ENCODE data around the gene ID3.
A peak's percentile ranks its signal among the peaks of the same experiment; 100 is the strongest.

ID3 gene

DNA sequence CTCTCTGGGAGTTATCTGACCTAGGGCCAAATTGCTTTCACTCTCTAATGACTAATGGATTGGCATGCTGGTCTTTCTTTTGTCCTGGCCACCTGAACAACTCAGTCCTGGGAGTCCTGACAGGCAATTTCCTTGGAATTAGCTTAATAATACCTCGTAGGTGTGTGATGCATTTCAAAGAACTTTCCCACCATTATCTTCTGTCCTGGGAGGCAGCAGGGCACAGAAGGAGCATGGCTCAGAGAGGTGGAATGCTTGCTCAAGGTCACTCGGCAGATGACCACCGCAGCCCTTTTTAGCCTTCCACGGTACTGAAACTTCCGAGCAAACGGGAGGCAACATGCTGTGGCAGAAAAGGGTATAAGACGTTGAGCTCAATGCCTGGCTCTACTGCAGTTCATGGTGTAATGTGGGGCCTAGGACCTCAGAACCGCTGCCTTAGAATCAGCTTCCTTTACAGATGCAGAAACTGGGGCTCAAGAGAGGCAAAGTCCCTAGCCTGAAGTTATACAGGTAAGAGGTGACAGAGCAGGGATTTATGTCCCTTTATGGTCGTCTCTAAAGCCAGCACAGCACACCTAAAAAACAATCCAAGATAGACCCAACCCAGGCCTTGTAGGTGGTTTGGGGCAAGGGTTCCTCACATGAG lies 3.2 kb downstream of the ID3 start:
- TF ChIP-seq REPIN1 (tag by site-specific recombination; IDR thresholded peaks at IDR 0.05; ENCODE audit: low read depth) (no peak), WT1 (tag by site-specific recombination; IDR thresholded peaks at IDR 0.05) (no peak), ZNF600 (tag by site-specific recombination; IDR thresholded peaks at IDR 0.05) (0 out of 2 replicates have a peak, but pooled peaks have one; percentile 11), GLIS1 (tag by site-specific recombination; IDR thresholded peaks at IDR 0.05) (no peak), PRDM1 (tag by site-specific recombination; IDR thresholded peaks at IDR 0.05) (peak; percentile 54), BCL11B (tag by site-specific recombination; IDR thresholded peaks at IDR 0.05; ENCODE audit: low read depth) (no peak), TRIM28 (IDR thresholded peaks at IDR 0.05; ENCODE audit: borderline replicate concordance, low read length) (no peak)
- ChIA-PET POLR2A (interaction anchor here (1.0 to 7.0 kb wide), 8 partner anchors 8 to 81 kb away, joined by 3 to 60 read pairs (median 6); no protein-coding TSS in a partner anchor), CTCF (interaction anchor here (0.5 to 18.2 kb wide), 8 partner anchors 15 to 434 kb away, joined by 3 to 506 read pairs (median 3); no protein-coding TSS in a partner anchor)
- Histone ChIP-seq H3K27ac (ENCODE audit: extremely low read depth, low read depth, low read length) (peak overlapping the region; percentile 77), H3K4me3 (ENCODE audit: low read depth, low read length) (peak overlapping the region; percentile 9), H3K4me1 (ENCODE audit: control insufficient read depth, insufficient read depth, low read length) (peaks cover 29% of the 10 kb centered on the region), H3K9me3 (ENCODE audit: control insufficient read depth, insufficient read depth, low read depth, low read length) (no peaks in the 10 kb centered on the region), H3K36me3 (ENCODE audit: control insufficient read depth in 2 of 2, insufficient read depth in 1 of 2, low read length in 2 of 2) (peaks cover 0 to 27% of the 10 kb centered on the region in 2 experiments; a peak in 1 of 3 replicates)

DNA sequence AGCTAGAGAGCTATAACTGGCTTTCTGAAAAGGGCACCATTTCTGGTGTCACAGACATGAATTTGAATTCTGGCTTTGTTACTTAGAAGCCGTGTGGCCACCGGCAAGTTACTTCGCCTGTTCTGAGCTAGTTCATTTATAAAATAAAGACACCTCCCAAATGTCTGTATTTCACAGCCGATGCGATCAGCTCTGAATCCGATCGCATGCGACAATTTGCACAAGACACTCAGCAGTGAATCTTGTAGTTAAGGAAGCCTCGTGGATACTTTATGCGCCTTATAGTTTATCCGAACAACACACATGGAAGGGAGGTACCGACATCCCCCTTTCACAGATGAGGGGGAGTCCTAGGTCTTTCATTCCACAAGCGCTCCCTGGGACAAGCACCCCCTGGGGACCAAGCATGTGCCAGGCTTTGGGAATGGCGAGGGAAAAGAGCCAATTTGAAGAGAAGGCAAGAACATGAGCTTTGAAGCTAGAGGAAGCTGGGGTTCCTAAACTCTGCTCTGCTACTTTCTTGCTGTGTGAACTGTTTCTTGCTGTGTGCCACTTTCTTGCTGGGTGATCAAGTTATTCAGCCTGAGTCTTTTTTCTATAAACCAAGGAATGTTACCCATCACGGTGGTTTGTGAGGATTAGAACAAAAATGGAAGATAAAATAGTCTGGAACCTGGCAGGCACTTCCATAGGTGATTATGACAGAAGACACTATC lies 3.9 kb downstream of the ID3 start:
- POLR2A ChIA-PET: interaction anchor here (0.6 to 7.0 kb wide), 17 partner anchors 9 to 242 kb away, joined by 3 to 60 read pairs (median 5); partner anchors contain the start of gene RPL11
- peak overlapping the region; percentile 77 for H3K27ac ChIP-seq (ENCODE audit: extremely low read depth, low read depth, low read length)
- peaks cover 28% of the 10 kb centered on the region for H3K4me1 ChIP-seq (ENCODE audit: control insufficient read depth, insufficient read depth, low read length)
- H3K36me3 ChIP-seq (ENCODE audit: control insufficient read depth in 2 of 2, insufficient read depth in 1 of 2, low read length in 2 of 2): peaks cover 0 to 27% of the 10 kb centered on the region in 2 experiments; a peak in 1 of 3 replicates
- H3K4me3 ChIP-seq (ENCODE audit: low read depth, low read length): no peak overlapping the region
- H3K9me3 ChIP-seq (ENCODE audit: control insufficient read depth, insufficient read depth, low read depth, low read length): no peaks in the 10 kb centered on the region
- CTCF ChIA-PET: interaction anchor here (0.6 to 18.2 kb wide), 11 partner anchors 10 to 433 kb away, joined by 3 to 506 read pairs (median 3); no protein-coding TSS in a partner anchor
- TF ChIP-seq ZNF366 (tag by site-specific recombination; conservative IDR thresholded peaks at IDR 0.05) (peak; percentile 16; the same call in 1 of the 2 replicates), ZNF416 (tag by site-specific recombination; IDR thresholded peaks at IDR 0.05) (no peak), ZNF610 (tag by site-specific recombination; IDR thresholded peaks at IDR 0.05; ENCODE audit: borderline replicate concordance) (0 out of 2 replicates have a peak, but pooled peaks have one; percentile 3), ZNF776 (tag by site-specific recombination; IDR thresholded peaks at IDR 0.05; ENCODE audit: borderline replicate concordance) (no peak), TRIM28 (IDR thresholded peaks at IDR 0.05; ENCODE audit: borderline replicate concordance, low read length) (0 out of 2 replicates have a peak, but pooled peaks have one; percentile 70), ZNF747 (tag by site-specific recombination; IDR thresholded peaks at IDR 0.05) (no peak), ZNF624 (tag by site-specific recombination; IDR thresholded peaks at IDR 0.05) (no peak), ZNF221 (tag by site-specific recombination; IDR thresholded peaks at IDR 0.05; ENCODE audit: borderline replicate concordance) (no peak), GFI1B (tag by site-specific recombination; IDR thresholded peaks at IDR 0.05) (no peak), ZNF280D (tag by site-specific recombination; IDR thresholded peaks at IDR 0.05) (no peak), ZBTB20 (tag by site-specific recombination; IDR thresholded peaks at IDR 0.05) (no peak), ZNF18 (tag by site-specific recombination; IDR thresholded peaks at IDR 0.05) (no peak), KLF16 (tag by site-specific recombination; IDR thresholded peaks at IDR 0.05) (0 out of 2 replicates have a peak, but pooled peaks have one; percentile 1), ZNF174 (tag by site-specific recombination; IDR thresholded peaks at IDR 0.05) (no peak), RBAK (tag by site-specific recombination; IDR thresholded peaks at IDR 0.05) (no peak), GLI2 (tag by site-specific recombination; IDR thresholded peaks at IDR 0.05; ENCODE audit: borderline replicate concordance, low read depth) (no peak), ZNF558 (tag by site-specific recombination; IDR thresholded peaks at IDR 0.05) (no peak), ZNF660 (tag by site-specific recombination; IDR thresholded peaks at IDR 0.05) (no peak)
- TF ChIP-seq, protein P1, sequence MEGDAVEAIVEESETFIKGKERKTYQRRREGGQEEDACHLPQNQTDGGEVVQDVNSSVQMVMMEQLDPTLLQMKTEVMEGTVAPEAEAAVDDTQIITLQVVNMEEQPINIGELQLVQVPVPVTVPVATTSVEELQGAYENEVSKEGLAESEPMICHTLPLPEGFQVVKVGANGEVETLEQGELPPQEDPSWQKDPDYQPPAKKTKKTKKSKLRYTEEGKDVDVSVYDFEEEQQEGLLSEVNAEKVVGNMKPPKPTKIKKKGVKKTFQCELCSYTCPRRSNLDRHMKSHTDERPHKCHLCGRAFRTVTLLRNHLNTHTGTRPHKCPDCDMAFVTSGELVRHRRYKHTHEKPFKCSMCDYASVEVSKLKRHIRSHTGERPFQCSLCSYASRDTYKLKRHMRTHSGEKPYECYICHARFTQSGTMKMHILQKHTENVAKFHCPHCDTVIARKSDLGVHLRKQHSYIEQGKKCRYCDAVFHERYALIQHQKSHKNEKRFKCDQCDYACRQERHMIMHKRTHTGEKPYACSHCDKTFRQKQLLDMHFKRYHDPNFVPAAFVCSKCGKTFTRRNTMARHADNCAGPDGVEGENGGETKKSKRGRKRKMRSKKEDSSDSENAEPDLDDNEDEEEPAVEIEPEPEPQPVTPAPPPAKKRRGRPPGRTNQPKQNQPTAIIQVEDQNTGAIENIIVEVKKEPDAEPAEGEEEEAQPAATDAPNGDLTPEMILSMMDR (tag by site-specific recombination; IDR thresholded peaks at IDR 0.05): no peak; the same call in 1 of the 2 replicates
- TF ChIP-seq, protein P2, sequence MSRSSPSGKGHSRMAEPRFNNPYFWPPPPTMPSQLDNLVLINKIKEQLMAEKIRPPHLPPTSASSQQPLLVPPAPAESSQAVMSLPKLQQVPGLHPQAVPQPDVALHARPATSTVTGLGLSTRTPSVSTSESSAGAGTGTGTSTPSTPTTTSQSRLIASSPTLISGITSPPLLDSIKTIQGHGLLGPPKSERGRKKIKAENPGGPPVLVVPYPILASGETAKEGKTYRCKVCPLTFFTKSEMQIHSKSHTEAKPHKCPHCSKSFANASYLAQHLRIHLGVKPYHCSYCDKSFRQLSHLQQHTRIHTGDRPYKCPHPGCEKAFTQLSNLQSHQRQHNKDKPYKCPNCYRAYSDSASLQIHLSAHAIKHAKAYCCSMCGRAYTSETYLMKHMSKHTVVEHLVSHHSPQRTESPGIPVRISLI (tag by site-specific recombination; IDR thresholded peaks at IDR 0.05): no peak

Data from HEK293 (cell line).